Transverse colon (tissue), 4 donors: Measurements from ENCODE around the gene NBAS.

Experiments used
- CTCF ChIP-seq, 5 experiments: fragments of 200-600 bp in 3 of 5; fragments of 450-650 bp in 2 of 5; sonication (generic) in 3 of 5; IDR thresholded peaks; 1 replicate in 2 of 5; 2 replicates in 3 of 5; pipeline ENCODE4 v1.5.1; 2016 to 2017; ENCODE audit warnings: antibody characterized with exemption in 5 of 5, inconsistent platforms in 3 of 5, mild to moderate bottlenecking in 2 of 5, moderate library complexity in 1 of 5
- POLR2A ChIP-seq: fragments of 450-650 bp; IDR thresholded peaks from one replicate; pipeline ENCODE4 v1.6.1; 2016; ENCODE audit warnings: antibody characterized with exemption, mild to moderate bottlenecking, moderate library complexity
- POLR2AphosphoS5 ChIP-seq, 3 donors: sonication (generic); formaldehyde crosslinking; IDR thresholded peaks; one replicate each; pipeline ENCODE4 v1.6.1; 2016; ENCODE audit warnings: antibody characterized with exemption in 3 of 3

DNA sequence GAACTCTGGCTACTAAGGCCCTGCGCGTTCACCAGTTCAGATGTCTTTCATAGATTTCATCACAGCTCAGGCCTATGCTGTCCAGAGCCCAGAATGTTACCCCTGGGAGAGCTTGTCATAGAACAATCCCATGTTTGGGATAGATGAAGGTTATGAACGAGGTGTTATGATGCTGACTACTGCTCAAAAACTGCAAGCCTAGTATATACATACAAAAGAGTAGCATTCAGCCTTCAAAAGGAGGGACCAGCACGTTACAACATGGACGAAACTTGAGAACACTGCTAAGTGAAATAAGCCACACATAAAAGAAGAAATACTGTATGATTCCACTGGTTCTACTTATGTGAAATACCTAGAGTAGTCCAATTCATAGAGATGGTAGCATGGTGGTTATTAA is 401.9 kb downstream of the NBAS start:
- no peak for TF ChIP-seq CTCF (IDR thresholded peaks at IDR 0.05)
- no peak for TF ChIP-seq POLR2A
- TF ChIP-seq POLR2AphosphoS5 (IDR thresholded peaks at IDR 0.05), result no peak
